ENCODE data around the gene ANKRD55.
"Not testable (repeated sequence)": the region's sequence is repeated elsewhere in the genome, so short reads cannot be mapped to it uniquely, and the experiment has no call there.

The ANKRD55 gene

GRCh38 chr5:56206126-56206910, 26.8 kb downstream of the ANKRD55 start:
- DNase-seq: no peak

GRCh38 chr5:56203936-56204335, 29.2 kb downstream of the ANKRD55 start:
- not testable (repeated sequence) for DNase-seq

GRCh38 chr5:56202483-56202882, 30.6 kb downstream of the ANKRD55 start:
- no peak for DNase-seq

GRCh38 chr5:56201762-56202261, 31.3 kb downstream of the ANKRD55 start:
- not testable (repeated sequence) for DNase-seq

DNA sequence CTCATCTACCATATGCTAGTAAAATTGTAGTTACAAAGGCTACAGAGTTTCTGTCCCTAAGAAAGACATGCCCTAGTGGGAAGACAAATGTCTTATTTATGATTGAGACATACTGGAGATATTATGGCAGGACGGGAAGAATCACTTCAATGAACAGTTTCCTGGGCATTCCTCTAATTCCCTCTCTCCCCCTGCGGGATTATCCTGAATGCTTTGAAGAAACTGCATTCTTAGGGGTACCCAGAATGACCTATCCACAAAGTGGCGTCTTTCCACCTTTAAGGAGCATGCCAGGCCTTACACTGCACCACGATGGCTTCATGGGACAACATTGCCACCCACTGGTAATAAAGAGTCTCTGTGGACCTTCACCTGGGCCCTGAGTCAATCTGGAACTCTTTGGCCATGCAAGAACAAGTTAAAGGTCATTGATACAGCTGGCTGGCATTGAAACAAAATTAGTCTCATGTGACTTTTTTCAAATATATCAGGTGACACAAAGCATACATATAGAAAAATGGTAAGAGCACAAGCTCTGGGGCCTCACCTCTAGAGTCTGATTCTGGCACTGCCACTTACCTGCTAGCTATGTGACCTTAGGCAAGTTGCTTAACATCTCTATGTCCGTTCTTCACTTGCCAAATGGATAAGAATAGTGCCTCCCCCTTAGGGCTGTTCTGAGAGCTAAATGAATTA, 32.0 kb downstream of the ANKRD55 start:
- peak; percentile 76 for DNase-seq

DNA sequence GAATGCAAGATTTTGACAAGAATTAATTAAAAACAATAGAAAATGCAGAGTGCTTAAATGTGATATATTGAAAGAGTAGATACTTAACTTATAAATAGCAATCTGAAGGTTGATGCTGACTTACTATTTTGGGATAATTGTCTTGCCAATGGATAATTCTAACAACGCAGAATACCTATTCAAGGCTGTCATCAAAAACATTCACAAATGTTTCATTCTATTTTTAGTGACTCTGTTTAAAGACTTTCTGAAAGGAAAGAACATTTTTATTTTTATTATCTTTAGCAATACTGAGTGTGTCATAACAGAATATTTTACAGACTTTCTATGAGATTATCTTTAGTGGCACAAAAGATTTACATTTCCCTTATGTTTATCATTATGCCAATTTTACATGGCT, 38.1 kb downstream of the ANKRD55 start:
- DNase-seq: no peak

GRCh38 chr5:56192246-56192645, 40.9 kb downstream of the ANKRD55 start:
- no peak for DNase-seq

- no peak for DNase-seq
These were observed 41.5 kb downstream of the ANKRD55 start for GRCh38 chr5:56191656-56192055.

GRCh38 chr5:56190497-56190896, 42.6 kb downstream of the ANKRD55 start:
- DNase-seq: peak; percentile 79

- no peak for DNase-seq
These were observed 47.3 kb downstream of the ANKRD55 start for GRCh38 chr5:56185768-56186311.

- no peak for DNase-seq
These were observed 49.6 kb downstream of the ANKRD55 start for GRCh38 chr5:56183506-56183905.

GRCh38 chr5:56179442-56179841, 53.7 kb downstream of the ANKRD55 start:
- no peak for DNase-seq

DNA sequence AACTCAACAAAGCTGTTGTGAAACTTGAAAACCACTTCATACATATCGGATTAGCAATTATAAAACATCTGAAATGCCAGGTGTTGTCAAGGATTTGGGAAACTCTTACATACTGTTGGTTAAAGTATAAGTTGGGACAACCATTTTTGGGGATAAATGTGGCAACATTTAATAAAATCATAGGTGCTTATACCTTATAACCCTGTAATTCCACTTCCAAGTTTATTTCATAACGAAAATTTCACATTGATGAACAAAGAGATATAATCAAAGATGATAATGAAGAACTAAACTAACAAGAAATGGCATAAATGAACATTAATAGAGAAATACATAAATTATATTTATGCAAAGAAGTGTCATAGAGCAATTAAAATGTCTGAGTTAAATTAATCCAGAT, 54.3 kb downstream of the ANKRD55 start:
- no peak for DNase-seq

- DNase-seq: no peak
These were observed 56.1 kb downstream of the ANKRD55 start for GRCh38 chr5:56176871-56177533.

DNA sequence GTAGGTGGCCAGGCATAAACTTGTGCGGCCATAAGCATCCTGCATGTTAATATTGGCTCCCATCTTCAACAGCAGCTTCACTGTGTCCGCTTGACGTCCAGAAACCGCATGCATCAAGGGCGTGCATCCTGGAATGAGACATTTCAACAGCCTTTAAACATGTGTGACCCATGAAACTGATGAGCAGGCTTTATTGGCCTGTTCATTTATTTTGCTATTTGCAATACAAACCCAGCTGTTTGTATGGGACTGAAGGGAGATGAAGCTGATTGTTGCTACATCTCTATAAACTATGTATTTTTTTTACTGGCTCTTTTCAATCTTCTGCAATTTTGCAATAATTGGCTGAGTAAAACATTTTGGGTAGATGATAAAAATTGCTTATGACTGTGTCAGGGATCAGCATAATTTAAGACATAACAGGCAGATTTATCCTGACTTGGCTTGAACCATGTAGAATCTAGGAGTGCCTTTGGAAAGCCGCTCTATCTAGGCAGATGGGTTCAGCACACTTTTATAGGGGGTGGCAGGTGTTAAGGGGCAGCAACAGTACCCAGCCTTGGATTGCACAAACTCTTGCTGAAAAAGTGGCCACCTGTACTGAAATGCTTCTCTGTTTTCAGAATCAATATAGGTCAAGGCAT, 56.9 kb downstream of the ANKRD55 start:
- no peak for DNase-seq

- DNase-seq: no peak
These were observed 57.6 kb downstream of the ANKRD55 start for GRCh38 chr5:56175488-56175887.

DNA sequence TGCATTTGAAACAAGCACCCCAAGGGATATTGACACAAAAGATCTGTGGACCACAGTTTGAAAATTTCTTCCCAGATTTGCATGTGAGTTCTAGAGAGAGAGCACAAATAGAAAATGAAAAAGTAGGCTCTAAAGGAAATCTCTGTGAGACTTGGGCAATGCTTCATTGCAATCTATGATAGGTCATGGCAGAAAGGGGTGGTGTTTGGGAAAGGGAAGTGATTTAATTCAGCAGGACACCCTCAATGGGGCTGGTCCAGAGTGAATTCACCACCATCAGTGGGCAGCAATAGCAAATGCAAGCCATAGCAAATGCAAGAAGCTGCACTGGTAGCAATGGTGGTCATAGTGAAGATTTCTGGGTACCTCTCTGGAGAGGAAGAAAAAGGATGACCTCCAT, 58.1 kb downstream of the ANKRD55 start:
- DNase-seq: no peak

GRCh38 chr5:56172241-56172640, 60.9 kb downstream of the ANKRD55 start:
- DNase-seq: no peak

DNA sequence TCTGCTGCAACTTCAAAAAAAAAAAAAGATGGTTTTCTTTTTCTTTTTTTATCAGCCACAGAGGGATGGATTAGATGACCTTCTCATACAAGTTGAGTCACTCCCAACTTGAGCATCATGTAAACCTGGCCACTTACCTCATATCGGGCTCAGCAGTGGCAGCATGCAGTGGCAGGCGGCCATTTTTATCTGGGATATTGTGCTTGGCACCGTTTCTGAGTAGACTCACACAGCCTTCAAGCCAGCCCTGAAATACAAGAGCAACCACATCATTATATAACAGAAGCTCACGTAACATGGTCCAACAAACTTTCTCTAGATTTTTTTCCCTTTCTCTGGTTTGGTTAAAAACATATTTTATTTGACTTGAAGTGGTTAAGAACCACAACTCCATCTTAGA, 62.6 kb downstream of the ANKRD55 start:
- DNase-seq: no peak

DNA sequence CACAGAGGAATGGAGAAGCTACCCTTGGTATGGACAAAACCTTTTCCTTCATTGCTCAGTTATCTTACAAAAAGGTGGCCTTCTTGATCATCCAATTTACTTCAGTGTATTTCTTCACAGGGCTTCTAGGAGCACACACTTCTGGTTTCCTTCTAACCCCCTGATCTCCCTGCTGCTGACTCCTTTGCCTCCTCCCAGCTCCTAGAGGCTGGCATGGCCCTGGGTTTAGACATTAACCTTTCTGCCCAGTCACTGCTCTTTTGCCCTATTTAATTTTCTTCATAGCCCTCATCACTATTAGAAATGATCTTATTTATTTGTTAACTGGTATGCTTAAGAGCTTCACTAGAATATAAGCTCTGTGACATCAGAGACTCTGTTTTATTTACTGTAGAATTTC, 63.2 kb downstream of the ANKRD55 start:
- no peak for DNase-seq

DNA sequence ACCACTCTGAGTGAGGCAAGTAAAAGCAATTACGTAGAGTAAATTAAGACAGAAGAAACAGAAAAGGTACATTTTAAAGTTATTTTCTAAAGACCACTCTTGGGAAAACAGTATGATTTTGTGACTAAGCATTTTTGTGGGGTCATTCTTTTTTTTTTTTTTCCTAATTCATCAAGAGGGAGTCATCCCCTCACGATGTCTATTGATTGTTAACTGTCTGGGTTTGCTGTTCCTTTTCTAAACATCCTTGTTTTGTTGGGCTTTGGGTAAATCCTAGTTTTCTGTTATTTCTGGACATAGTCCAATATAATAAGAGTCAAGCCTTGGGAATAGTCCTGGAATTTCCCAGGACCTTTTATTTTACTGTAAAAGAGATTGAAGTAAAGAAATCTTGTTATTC, 63.8 kb downstream of the ANKRD55 start:
- DNase-seq: no peak

- no peak for DNase-seq
These were observed 65.1 kb downstream of the ANKRD55 start for GRCh38 chr5:56168066-56168478.

DNA sequence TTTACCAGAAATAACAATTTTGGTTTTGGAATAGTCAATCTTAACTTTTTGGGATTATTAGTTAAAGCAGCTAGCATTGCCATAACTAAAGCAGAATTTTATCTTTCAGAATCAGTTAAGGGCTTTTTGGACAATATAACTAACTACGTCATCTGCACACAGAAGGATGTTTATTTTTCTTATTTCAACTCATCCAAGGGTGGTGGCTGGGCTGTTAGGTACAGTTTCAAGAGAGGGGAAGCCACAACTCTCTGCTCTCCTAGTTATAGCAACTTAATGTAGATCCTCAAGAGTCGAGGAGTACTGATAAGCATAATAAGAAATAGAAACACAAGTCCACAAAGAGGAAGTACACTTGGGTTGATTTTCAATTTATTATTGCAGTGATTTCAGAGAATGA, 65.6 kb downstream of the ANKRD55 start:
- no peak for DNase-seq

Data from CD4-positive, alpha-beta T cell treated with Interleukin-17A for 4 hours (primary cell).